ENCODE results near the gene DENND6B.

Gene DENND6B

DNA sequence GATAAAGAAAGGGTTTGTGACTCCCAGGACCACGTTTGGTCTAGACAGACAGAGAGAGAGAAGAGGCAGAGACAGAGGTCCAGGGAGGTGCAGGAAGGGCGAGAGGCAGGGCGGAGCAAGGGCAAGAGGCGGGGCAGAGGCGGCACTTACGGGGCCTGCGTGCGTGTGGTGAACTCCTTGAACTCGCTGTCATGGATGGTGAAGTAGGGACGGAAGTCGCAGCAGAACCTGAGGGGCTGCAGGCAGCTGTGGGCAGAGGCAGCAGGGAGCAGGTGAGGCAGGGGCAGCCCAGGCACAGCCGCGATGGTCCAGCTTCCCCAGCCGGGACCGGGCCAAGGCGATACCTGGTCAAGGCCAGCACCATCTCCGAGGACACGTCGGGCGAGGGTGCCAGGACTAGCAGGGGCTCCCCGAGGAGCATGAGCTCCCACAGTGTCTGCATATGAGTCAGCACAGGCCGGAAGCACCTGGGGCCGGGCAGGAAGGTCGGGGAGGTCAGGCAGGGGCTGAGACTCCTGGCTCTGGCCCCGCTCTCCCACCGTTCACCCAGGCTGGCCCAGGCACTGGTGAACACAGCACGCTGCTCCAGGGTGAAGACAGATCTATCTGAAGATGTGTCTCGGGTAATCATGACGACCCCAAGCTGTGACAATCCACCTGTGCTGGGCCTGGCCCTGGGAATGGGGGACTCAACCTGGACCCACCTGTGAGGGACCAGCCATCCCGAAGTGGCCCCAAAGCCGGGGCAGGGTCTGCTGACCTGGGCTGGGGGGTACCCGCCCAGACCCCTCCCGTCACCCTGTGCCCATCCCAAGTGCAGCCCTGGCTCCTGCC lies 12.1 kb downstream of the DENND6B start:
- DNase-seq, result peak; percentile 88

DNA sequence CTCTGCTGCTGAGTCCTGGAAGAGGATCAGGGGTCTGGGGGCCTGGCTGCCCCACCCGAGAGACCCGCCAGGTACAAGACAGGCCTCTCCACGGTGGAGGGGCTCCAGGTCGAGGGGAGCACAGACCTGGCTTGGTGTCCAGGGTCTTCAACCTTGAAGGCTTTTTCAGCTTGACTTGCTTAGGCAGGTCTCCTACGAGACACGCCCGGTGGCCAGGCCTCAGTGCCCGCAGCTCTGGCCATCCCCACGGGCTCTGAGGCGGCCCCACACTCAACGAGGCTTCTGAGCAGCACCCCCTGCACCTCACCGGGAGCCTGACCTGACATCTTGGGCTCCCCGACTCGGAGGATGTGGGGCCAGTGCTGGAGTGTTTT lies 12.7 kb downstream of the DENND6B start:
- no peak for DNase-seq

DNA sequence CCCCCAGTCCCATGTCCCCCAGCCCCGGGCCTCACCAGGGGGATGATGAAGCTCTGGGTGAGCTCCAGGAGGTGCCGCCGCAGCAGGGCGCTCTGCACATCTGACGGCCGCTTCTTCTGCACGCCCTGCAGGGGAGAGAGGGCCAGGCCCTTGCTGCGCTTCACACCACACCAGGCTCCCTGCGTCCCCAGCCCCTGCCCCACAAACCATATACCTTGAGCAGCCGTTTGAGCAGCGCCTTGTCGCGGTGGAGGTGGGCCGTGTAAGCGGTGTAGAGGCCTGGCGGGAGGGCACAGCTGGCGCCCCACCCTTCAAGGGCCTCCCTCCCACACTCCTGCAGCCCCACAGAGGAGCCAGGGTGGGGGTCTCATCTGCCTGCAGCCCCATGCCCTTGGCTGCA lies 13.2 kb downstream of the DENND6B start:
- peak; percentile 60 for DNase-seq

DNA sequence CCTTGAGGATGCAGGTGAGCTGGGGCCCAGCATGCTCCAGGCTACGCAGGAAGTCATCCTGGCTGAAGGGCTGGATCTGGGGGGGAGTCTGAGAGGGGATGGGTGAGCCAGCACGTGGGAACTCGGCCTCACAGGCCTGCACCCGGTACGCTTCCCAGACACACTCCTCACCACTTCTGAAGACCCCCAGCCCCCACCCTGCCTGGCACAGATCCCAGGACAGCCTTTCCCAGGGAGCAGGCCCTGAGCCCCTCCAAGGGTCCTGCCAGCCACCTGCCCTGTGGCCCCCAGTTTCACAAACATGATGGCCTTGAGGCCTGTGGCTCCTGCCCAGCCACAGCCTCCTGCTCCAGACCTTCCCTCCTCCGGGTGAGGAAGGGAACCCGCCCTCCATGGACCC lies 13.8 kb downstream of the DENND6B start:
- DNase-seq, result no peak

DNA sequence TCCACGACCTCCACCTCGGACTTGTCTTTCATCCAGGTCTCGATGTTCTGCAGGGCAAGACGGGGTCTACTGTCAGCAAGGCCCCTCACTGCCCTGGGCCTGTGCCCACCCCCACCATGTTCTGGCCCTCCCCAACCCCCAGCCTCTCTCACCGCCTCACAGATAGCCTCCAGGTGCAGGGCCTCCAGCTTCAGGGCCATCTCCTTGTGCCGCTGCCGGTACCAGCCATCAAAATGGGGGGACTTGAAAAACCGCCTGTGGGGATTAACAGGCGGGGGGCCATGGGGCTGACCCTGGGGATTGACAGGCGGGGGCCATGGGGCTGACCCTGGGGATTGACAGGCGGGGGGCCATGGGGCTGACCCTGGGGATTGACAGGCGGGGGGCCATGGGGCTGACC lies 14.4 kb downstream of the DENND6B start:
- DNase-seq, result no peak

DNA sequence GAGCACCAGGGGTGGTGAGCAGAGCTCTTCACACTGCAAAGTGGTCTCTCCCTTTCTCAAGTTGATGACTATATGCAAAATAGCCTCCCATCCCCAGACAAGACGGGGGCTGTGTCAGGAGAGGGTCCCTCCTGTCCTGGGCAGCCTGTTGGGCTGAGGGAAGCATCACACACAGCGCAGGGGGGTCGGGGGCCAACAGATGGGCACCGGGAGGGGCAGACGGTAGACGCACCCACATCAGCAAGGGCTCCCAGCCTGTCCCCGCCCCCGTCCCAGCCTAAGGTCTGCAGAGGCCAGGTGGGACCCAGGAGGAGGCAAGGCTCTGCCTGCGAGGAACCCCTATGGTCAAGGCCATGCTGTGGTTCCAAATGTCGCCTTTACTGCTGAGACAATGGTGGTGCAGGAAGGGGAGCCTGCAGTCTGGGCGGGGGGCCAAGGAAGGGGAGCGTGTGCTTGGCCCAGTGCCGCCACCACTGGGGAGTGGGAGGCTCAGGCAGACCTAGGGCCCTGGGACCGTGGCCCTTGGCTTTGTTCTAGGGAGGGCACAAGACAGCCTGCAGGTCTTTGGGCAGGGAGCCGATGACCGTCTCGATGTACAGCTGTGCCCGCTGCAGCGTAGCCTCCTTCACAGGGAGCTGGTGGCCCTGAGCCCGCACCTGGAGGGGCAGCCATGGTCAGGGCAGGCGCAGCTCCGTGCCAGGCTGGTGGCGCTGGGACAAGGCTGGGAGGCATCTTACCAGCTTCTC lies 15.0 kb downstream of the DENND6B start:
- DNase-seq, result no peak

DNA sequence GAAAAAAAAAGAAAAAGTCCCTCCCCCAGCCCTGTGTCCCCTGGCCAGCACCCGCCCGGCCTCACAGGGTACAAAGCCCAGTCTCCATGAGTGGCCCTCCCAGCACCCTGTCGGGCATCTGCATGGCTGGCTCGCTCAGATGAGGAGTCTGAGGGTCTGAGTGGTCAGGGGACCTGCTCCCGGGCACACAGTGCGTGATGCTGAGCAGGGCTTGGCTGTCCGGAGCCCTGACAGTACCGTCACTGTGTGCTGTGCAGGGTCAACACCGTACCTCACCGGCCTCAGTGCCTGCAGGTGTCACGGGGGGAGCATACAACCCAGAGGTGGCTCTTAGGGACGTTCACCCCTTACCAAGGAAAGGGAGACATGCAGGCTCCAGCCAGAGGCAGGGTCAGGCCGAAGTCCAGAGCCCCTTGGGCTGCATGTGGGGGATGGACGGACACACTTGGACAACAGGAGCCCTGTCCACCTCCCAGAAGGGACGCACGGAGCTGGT lies 15.8 kb downstream of the DENND6B start:
- no peak for DNase-seq

DNA sequence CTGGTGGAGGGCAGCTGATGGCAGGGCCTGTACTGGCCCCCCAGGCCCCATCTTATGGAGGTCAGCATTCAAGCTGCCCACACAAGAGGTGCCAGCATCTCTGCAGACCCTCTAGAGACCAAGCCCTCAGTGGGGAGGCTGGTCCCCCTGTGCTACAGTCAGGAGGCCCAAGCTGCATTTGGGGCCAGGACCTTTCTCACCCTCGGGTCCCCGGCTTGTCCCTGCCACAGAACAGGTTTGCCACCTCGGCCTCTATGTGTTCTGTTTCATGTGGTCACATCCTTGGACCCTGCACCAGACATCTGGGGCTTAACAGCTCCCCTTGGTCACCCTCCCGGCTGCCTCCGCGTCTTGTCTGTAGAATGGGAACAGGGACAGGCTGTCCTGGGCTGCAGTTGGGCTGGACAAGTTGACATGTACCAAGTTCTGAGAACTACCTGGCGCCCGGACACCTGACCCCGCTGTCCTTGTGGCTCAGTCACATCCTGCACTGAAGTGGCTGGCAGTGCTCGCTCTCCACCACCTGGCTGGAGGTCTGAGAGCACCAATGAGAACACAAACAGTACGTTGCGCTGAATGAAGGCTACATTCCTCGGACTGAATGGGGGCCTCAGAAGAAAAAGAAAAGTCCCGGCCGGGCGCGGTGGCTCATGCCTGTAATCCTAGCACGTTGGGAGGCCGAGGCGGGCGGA lies 16.6 kb downstream of the DENND6B start:
- DNase-seq, result no peak

DNA sequence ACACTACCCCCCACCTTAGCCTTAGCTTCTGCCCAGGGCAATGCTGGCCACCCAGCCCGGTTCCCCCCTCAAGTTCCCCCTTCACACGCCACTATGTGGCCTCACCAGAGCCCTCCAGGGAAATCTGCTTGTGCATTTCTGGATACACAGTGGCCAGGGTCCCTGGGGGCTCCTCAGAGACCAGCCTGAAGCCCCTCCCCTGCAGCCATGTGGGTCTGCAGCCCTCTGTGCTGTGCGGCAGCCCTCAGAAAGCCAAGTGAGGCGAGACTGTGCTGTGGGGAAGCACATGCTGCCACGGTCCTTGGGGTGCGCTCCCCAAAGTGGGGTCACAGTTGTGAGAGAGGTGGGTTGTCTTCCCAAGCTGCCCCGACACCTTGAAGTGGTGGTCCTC lies 17.2 kb downstream of the DENND6B start:
- no peak for DNase-seq

DNA sequence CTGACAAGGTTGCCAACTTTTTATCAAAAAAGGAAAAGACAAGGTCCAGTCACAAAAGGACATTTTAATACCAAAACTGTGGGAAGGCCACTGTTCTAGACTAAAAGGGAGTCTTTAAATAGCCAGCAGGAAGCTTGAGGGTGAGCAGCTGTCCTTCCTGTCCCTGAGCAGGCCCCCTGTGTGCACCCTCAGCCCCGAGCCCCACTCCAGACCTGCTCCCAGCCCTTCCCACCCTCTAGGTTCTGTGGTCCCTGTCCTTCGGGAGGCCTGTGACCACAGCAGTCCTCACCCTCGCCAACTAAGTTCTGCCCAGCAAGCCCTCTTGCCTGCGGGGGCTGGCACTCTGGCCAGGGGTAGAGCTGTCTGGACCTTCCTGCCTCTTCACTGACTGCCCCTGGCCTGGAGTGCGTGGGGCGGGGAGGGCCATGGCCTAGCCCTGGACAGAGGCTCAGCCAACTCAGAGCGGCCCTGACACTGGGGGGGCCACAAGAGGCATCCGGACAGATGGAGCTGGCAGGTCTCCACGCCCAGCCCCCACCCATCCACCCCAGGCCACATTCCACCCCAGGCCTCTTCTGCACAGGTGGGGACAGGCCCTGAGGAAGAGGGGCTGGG lies 17.7 kb downstream of the DENND6B start:
- DNase-seq, result no peak

DNA sequence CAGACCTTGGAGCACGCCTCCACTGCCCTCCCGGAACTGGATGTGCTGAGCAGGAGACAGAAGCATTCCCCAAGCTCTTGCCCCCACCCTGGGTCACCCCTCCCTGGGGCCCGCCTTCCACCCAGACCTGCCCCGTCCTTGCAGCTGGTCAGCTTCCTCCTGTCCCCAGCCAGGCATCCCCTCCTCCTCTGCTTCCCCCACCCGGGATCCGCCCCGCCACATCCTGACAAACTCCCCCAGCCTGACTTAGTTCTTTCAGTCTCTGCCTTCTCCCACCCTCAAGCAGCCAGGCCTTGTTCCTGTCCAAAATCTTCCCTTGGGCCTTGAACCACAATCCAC lies 18.2 kb downstream of the DENND6B start:
- no peak for DNase-seq

DNA sequence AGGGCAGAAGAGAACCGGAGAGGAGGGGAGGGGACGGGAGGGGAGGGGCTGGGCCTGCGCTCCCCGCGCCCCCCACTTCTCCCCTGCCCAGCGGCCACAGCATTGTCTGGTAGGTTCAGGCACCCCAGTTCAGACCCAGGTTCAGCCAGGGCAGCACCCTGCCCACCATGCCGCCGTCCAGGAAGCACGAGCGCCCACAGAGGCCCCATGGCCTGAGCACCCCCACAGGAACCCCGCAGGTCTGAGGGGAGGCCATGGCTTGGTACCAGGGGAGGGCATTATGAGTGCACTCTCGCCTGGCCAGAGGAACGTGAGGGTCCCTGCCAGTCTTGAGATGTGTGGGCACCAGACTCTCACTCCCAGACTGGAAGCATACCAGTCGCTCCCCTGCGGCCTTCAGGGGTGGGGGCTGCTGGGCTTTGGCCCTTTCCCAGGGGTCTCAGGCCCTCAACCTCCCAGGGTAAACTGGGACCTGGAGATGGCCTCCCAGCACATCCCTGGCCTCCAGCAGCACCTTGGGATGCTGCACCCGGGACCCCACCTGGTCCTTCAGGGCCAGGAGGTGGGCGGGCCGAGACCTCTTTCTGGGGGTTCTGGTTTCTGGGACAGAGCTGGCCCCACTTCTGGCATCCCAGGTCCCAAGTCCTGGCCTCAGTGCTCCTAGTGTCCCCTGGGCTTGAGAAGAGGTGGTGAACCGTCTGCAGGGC lies 18.8 kb downstream of the DENND6B start:
- no peak for DNase-seq

DNA sequence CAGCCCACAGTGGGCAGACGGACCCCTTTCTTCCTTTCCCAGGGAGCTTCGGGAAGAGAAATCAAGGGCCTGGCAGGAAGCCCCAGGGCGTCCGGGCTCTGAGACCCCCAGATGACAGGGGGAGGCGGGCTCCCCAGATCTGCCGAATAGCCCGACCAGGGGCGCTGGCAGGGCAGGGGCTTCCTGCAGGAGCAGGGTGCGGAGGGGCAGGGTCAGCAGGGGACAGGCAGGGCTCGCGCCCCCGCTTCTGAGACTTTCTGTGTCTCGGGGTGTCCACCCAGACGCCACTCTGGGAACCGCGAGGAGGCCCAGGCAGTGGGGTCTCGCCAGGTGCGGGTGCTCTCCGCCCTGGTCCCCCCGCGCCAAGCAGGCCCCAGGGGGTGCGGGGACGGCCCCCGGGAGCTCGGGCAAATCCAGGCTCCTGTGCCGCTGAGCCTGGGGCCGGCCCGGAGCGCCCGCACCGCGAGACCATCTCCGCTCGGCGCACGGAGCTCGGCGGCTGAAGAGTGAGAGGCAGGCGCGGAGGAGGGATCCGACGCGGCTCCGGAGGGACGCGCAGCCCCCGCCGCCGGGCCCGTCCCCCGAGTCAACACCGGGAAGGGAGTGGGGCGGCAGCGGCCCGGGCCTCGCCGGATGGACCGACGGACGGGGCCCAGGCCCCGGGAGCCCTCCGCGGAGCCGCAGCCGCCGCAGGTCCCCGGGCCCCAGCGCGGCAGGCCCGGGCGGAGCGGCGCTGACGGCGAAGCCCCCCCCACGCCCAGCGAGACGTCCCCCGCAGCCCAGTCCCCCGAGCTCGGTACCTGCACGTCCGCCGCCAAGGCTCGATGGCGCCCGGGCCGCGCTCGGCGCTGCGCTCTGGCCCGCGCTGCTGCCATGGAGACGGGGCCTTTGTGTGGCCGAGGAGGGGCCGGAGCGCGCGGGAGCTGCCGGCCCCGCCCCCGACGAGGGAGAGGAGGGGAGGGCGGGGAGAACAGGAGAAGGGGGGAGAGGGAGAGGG lies 19.8 kb downstream of the DENND6B start, which contains the start of gene PLXNB2:
PLXNB2 (minus strand) TSS at position 894 of the 997 bp plus-strand sequence. CDS start 17,062 bp downstream, outside the sequence.
- DNase-seq, result no peak

DNA sequence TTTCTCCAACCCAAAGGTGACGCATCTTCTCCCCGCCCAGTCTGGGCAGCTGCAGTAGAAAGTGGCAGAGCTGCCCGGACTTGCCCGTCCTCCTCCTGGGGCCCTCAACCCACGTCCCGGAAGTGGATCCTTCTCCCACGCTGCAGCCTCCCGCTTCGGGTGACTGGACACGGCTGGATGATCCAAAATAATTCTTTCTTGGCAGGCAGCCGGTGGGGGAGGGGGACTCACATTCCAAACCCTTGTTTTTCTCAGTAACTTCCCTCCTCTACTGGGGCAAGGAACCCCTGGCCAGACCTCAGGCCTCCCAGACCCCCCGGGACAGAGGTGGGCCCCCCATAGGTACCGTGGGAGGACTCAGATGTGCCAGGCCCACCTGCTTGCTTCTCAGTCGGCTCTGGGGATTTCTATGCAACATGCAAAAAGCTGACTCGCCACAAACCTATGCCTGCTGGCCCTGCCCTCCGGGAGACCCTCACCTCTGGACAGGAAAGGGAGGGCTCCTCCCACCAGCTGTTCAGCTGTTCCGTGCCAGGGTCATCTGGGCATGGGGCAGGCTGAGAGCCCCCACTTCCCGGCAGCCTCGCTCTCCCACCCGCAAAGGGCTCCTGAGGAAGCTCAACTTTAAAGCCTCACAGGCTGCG lies 20.8 kb downstream of the DENND6B start:
- no peak for DNase-seq

DNA sequence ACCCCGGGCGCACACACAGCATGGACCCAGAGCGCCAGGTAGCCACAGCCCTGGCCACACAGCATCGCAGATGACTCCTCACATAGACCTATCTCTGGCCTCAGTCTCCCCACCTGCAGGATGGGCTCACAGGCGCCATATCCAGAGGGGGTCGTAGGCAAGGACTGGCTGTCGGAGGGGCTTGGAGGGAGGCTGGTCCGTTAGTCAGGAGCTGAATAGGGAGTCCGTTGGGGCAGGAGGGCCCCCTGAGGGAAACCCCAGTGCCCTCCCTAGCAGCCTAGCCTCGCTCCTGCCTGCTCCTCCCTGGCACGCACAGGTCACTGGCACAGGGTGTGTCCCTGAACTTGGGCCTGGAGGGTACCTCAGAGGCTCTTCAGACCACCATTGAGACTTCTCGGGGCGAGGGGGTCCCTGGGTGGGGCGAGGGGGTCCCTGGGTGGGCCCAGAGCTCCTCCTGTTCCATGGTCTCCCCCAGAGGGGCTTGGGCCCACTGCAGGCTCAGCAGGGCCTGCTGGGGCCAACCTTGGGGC lies 21.4 kb downstream of the DENND6B start:
- no peak for DNase-seq

DNA sequence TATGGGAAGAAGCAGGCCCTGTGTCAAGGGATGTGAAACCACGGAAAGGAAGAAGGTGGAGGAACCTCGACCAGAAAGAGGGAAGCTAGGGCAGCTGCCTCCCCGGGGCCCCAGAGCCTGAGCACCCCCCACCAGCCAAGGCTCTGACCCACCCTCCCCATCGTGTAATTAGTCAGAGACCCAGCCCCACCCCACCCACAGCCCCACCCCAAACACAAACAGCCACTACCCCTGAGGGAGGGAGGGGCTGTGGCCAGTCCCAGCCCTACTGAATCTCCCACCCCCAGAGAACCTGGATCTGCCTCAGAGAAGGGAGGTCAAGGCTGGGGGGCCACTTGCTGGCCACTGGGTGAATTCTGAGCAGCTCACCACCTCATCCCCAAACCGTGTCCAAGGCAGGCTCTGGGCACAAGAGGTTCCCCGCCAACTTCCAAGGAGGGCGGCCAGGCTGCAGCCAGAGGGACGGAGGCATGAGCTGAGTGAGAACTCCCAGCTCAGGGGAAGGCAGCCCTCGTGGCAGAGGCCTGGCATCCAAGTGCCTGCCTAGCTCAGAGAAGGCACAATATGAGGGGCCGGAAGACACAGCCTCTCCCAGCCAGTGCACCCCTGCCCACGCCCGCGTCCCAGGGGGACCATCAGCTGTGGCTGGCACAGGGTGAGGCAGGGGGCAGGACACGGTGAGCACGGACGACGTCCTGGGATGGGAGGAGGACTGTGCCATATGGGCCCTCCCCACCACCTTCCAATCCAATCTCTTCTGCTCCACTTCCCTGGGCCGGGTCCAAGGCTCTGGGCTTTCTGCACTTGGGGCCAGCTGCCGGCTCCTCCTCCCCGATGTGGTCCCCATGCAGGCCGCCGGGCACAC lies 22.1 kb downstream of the DENND6B start:
- DNase-seq, result no peak

DNA sequence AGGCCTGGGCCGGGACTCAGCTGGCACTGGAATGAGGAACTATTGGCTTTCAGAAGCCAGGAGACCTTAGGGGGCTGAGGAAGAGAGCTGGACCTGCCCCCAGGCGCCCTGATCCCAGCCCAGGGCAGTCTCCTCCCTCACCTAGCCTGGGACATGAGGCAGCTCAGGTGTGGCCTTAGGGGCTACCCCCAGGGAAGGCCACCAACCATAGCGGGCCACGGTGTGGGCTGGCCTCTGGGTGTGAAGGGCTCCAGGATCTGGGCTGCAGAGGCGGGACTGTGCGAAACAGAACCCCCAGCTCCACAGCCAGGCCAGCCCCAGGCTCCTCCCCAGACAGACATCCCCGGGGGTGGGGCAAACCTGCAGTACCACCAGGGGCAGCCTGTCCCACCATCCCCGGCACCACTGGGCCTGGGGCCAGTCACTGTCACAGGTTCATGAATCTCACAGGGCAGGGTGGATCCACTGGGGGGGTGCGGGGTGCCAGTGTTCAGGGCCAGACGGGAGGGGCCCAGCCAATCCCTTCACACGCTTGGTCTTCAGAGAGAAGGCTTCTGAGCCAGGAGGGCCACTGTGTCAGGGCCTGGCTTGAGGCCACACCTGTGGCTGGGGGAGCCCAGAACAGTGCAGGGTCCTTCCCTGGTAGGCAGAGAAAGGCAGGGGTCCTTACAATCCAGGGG lies 22.8 kb downstream of the DENND6B start:
- no peak for DNase-seq

DNA sequence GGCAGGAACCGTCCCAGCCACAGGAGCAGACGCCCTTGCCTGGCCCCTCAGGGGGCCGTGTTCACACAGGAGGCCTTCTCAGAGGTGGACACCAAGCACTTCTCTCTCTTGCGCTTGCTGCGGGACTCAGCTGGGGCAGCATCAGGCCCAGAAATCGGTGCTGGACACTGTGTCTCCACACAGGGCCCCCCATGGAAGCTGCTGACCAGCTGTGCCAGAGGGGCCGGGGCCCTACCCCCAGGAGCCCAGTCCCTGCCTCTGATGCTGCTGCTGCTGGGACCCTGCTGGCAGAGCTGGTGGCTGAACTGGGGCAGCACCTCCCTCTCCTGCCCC lies 23.3 kb downstream of the DENND6B start:
- no peak for DNase-seq

DNA sequence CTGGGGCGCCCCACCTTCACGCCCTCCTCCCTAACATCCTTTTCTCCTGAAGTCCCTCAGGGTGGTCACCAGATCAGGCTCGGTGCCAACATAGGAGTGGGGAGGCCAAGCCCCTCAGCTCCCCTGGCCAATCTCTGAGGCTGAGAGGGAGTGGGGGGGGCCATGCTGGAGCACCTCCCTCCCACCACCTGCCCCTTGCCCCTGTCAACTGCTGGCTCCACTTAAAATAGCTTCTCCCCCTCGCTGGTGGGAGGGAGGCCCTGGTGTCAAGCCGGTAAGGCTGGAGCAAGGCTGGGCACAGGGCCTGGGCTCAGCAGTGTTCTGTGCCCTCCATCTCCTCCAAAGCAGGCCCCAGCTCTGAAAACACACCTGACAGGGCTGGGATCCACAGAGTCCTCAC lies 24.2 kb downstream of the DENND6B start:
- no peak for DNase-seq
